Measurements from ENCODE around the gene ACTR10.

The ACTR10 gene

DNA sequence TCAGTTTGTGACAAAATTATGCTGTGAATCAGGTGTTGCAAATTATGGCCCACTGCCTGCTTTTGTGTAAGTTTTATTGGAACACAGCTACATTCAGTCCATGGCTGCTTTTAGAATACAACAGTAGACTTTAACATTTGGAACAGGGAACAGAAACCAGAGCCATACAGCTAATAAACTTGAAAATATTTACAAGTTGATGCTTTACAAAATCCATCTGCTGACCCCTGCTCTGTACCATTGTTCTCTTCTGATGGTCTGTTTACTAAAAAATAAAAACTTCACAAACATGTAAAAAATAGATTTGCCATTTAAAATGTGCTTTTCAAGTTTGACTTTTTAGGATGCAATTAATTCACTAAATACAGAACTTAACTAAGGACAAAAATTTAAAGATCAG is 65.5 kb downstream of the ACTR10 start:
- Histone ChIP-seq H3K4me1 (no peaks in the 10 kb centered on the region), H3K4me3 (no peak overlapping the region), H3K27me3 (no peaks in the 10 kb centered on the region), H3K36me3 (peaks cover 77 to 99% (median 91%) of the 10 kb centered on the region in 3 donors), H3K27ac (no peak overlapping the region), H3K9me3 (no peaks in the 10 kb centered on the region)
- intact Hi-C loops (cut with DNase I; ENCODE audit: low total_unique reads): no loop called here
- TF ChIP-seq, protein P1, sequence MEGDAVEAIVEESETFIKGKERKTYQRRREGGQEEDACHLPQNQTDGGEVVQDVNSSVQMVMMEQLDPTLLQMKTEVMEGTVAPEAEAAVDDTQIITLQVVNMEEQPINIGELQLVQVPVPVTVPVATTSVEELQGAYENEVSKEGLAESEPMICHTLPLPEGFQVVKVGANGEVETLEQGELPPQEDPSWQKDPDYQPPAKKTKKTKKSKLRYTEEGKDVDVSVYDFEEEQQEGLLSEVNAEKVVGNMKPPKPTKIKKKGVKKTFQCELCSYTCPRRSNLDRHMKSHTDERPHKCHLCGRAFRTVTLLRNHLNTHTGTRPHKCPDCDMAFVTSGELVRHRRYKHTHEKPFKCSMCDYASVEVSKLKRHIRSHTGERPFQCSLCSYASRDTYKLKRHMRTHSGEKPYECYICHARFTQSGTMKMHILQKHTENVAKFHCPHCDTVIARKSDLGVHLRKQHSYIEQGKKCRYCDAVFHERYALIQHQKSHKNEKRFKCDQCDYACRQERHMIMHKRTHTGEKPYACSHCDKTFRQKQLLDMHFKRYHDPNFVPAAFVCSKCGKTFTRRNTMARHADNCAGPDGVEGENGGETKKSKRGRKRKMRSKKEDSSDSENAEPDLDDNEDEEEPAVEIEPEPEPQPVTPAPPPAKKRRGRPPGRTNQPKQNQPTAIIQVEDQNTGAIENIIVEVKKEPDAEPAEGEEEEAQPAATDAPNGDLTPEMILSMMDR (IDR thresholded peaks at IDR 0.05): no peak
- DNase-seq: no peak

DNA sequence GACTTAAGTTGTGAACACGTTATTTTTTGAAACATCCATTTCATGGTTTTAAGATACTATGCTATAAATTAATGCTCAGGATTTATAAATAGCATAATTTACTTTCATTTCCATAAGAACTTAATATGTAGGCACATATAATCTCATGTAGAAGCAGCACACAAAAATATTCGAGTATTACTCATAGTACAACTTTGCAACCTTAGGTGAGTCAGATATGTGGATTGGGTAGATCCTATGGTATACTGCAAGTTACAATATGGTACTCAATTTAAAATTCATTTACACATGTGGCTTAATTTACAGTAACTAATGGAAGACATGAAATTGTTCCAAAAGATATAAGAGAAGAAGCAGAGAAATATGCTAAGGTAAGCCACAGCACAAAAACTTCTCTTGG is 70.7 kb downstream of the ACTR10 start:
- Histone ChIP-seq H3K9me3 (no peaks in the 10 kb centered on the region), H3K36me3 (peaks cover 71 to 86% (median 78%) of the 10 kb centered on the region in 3 donors), H3K27ac (no peak overlapping the region), H3K27me3 (no peaks in the 10 kb centered on the region), H3K4me1 (peaks cover 0 to 42% (median 3%) of the 10 kb centered on the region in 4 donors), H3K4me3 (no peak overlapping the region)
- no peak for DNase-seq
- intact Hi-C loops (cut with DNase I; ENCODE audit: low total_unique reads): no loop called here
- TF ChIP-seq, protein P1 (IDR thresholded peaks at IDR 0.05): no peak

DNA sequence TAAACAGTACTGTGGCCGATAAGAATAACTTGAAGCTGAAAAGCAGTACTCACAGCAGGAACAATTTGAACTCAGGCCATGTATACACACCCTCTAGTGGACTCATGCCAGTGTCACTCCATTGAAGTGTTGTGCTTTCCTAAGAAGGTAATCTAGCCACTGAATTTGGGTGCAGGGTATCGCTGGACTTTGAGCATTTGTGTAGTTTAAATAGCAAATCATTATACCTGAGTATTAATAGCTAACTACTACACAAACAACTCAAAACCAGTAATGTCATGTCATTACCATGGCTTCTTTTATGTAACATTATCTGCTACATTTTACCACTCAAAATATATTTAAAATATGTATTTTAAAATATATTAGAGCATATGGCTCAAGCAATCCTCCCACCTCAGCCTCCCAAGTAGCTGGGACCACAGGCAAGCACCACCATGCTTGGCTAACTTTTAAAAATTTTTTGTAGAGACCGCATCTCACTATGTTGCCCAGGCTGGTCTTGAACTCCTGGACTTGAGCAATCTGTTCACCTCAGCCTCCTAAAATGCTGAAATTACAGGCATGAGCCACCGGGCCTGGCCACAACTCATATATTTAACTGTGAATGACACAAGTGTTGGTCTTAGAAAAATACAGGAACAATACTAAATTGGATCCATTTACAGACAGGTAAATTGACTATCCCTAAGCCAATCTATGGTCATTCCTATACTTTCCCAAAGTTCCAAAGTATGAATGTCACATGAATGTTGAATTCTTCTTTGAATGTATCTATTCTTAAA is 72.8 kb downstream of the ACTR10 start:
- Histone ChIP-seq H3K27me3 (no peaks in the 10 kb centered on the region), H3K36me3 (peaks cover 56 to 70% (median 56%) of the 10 kb centered on the region in 3 donors), H3K4me3 (no peak overlapping the region), H3K9me3 (no peaks in the 10 kb centered on the region), H3K4me1 (peaks cover 0 to 45% (median 3%) of the 10 kb centered on the region in 4 donors), H3K27ac (peak overlapping the region in 1 of 2 donors; percentile 47)
- intact Hi-C loops (cut with DNase I; ENCODE audit: low total_unique reads): no loop called here
- DNase-seq: no peak
- TF ChIP-seq, protein P1 (IDR thresholded peaks at IDR 0.05): no peak

DNA sequence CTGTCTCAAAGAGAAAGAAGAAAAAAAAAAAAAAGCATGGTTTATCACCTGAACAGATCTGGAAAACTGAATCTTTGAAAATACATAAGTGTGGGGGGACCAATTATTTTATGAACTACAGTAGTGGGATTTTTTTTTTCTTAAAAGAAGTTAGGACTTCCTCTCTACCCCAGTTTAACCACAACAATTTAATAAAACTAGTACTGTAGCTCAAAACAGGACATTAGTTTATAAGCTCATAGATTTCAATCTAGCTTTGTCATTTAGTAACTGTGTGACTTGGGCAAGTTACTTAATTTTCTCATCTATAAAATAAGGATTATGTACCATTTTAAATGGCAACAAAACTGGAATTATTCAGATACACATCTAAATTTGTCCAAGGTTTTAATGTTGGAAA is 74.9 kb downstream of the ACTR10 start:
- TF ChIP-seq, protein P1 (IDR thresholded peaks at IDR 0.05): no peak
- peaks cover 0 to 45% (median 3%) of the 10 kb centered on the region in 4 donors for H3K4me1 ChIP-seq
- H3K9me3 ChIP-seq: no peaks in the 10 kb centered on the region
- peaks cover 38 to 66% (median 44%) of the 10 kb centered on the region in 3 donors for H3K36me3 ChIP-seq
- H3K27ac ChIP-seq: peak overlapping the region in 1 of 2 donors; percentile 2
- DNase-seq: no peak
- intact Hi-C loops (cut with DNase I; ENCODE audit: low total_unique reads): no loop called here
- no peak overlapping the region for H3K4me3 ChIP-seq
- H3K27me3 ChIP-seq: no peaks in the 10 kb centered on the region

DNA sequence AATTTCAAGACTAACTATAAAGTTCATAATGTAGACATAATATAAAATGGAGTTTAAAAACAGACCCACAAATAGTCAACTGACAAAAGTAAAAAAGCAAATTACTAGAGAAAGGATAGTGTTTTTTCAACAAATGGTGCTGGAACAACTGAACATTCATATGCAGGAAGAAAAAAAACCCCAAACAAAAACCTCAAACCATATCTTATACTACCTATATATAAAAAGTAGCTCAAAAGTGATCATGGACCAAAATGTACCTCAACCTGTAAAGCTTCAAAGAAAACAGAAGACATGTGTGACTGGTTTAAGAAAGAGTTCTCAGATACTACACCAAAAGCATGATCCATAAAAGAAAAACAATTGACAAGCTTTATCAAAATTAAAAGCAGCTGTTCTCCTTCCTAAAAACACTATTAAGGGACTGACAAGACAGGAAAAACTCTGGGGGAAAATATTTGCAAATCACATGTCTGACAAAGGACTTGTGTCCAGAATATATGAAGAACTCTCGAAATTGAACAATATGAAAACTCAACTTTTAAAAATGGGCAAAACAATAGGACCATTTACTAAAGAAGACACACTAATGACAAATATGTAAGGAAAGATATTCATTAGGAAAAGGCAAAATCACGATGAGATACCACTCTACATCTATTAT is 75.7 kb downstream of the ACTR10 start:
- intact Hi-C loops (cut with DNase I; ENCODE audit: low total_unique reads): no loop called here
- H3K36me3 ChIP-seq: peaks cover 31 to 61% (median 41%) of the 10 kb centered on the region in 3 donors
- no peaks in the 10 kb centered on the region for H3K27me3 ChIP-seq
- no peaks in the 10 kb centered on the region for H3K9me3 ChIP-seq
- TF ChIP-seq, protein P1 (IDR thresholded peaks at IDR 0.05): no peak
- no peak for DNase-seq
- peaks cover 0 to 50% (median 3%) of the 10 kb centered on the region in 4 donors for H3K4me1 ChIP-seq
- no peak overlapping the region for H3K27ac ChIP-seq
- H3K4me3 ChIP-seq: no peak overlapping the region

All from tibial artery (tissue), 4 donors.